GM23338 (cell line): ENCODE data around the gene KCTD7. TPM values are rescaled to one million over a fixed set of nuclear protein-coding genes. Genes with fewer than 3 reads are reported as not detected.

Experiments
- ATAC-seq: fragments of 200-7000 bp; cut with Tn5 transposase; 3 replicates; pipeline ENCODE4 v1.9.1; 2020
- DNase-seq: peaks from one replicate; pipeline ENCODE4 v3.0.0-alpha.2; 2015; ENCODE audit warnings: low spot score
- H2AFZ ChIP-seq: fragments of 200-600 bp; sonication (generic); 2 replicates; pipeline ENCODE4 v1.8.0; 2016; ENCODE audit warnings: antibody characterized with exemption, mild to moderate bottlenecking, moderate library complexity
- H3F3A ChIP-seq: fragments of 200-600 bp; sonication (generic); replicated peaks from 2 replicates; pipeline ENCODE4 v1.8.0; 2017; ENCODE audit warnings: antibody characterized with exemption, mixed run types, low read depth
- H3K27ac ChIP-seq: fragments of 200-600 bp; sonication (generic); 2 replicates; pipeline ENCODE4 v1.6.1; 2016; ENCODE audit warnings: low read depth
- H3K27me3 ChIP-seq: fragments of 200-600 bp; sonication (generic); 2 replicates; pipeline ENCODE4 v1.8.0; 2016; ENCODE audit warnings: mild to moderate bottlenecking, mixed run types, moderate library complexity; ENCODE audit not compliant: insufficient read depth
- H3K36me3 ChIP-seq: fragments of 200-600 bp; sonication (generic); 2 replicates; pipeline ENCODE4 v1.8.0; 2016; ENCODE audit warnings: mild to moderate bottlenecking; ENCODE audit not compliant: insufficient read depth
- H3K4me1 ChIP-seq: fragments of 200-600 bp; sonication (generic); 2 replicates; pipeline ENCODE4 v1.8.0; 2016; ENCODE audit warnings: mild to moderate bottlenecking, moderate library complexity; ENCODE audit not compliant: insufficient read depth
- H3K4me2 ChIP-seq: fragments of 200-600 bp; sonication (generic); 2 replicates; pipeline ENCODE4 v1.7.1; 2017; ENCODE audit warnings: mixed run types
- H3K4me3 ChIP-seq: fragments of 200-600 bp; sonication (generic); 2 replicates; pipeline ENCODE4 v1.6.1; 2016; ENCODE audit warnings: mixed run types
- H3K79me2 ChIP-seq: fragments of 200-600 bp; sonication (generic); replicated peaks from 2 replicates; pipeline ENCODE4 v1.8.0; 2017; ENCODE audit warnings: mild to moderate bottlenecking; ENCODE audit not compliant: insufficient read depth
- H3K9me2 ChIP-seq: fragments of 200-600 bp; sonication (generic); 2 replicates; pipeline ENCODE4 v1.8.0; 2017; ENCODE audit not compliant: insufficient read depth
- H4K20me1 ChIP-seq: fragments of 200-600 bp; sonication (generic); replicated peaks from 2 replicates; pipeline ENCODE4 v1.8.0; 2017; ENCODE audit warnings: mild to moderate bottlenecking; ENCODE audit not compliant: insufficient read depth
- H3K27ac Mint-ChIP-seq: 2 replicates; pipeline ENCODE4 v1.8.0; 2020; ENCODE audit warnings: inconsistent platforms, mild to moderate bottlenecking, moderate library complexity, mixed read lengths
- H3K27me3 Mint-ChIP-seq: 3 replicates; pipeline ENCODE4 v1.8.0; 2022; ENCODE audit warnings: low read depth, mild to moderate bottlenecking, moderate library complexity, mixed read lengths, inconsistent platforms; ENCODE audit not compliant: insufficient read depth, poor library complexity
- H3K36me3 Mint-ChIP-seq: 3 replicates; pipeline ENCODE4 v1.8.0; 2021; ENCODE audit warnings: low read depth, mild to moderate bottlenecking, inconsistent platforms, moderate library complexity, mixed read lengths
- H3K4me1 Mint-ChIP-seq: 3 replicates; pipeline ENCODE4 v1.8.0; 2020; ENCODE audit warnings: mild to moderate bottlenecking, inconsistent platforms, mixed read lengths
- H3K4me3 Mint-ChIP-seq: 3 replicates; pipeline ENCODE4 v1.8.0; 2021; ENCODE audit warnings: moderate library complexity, mild to moderate bottlenecking, inconsistent platforms, mixed read lengths
- H3K9me3 Mint-ChIP-seq: 3 replicates; pipeline ENCODE4 v1.8.0; 2020; ENCODE audit warnings: moderate library complexity, mild to moderate bottlenecking, inconsistent platforms, mixed read lengths
- CREB1 ChIP-seq: fragments of 250-450 bp; sonication (Bioruptor Pico); IDR thresholded peaks from 2 replicates; pipeline ENCODE4 v1.5.0; 2020; ENCODE audit warnings: low read depth, mild to moderate bottlenecking, moderate library complexity
- CTCF ChIP-seq, 2 experiments: fragments of 200-600 bp in 1 of 2; sonication (generic) in 1 of 2; conservative IDR thresholded peaks; 2 replicates each; pipeline versions ENCODE4 v1.5.1 to v1.6.1; 2016 to 2017; ENCODE audit warnings: antibody characterized with exemption in 2 of 2, low read depth in 2 of 2, mild to moderate bottlenecking in 2 of 2, moderate library complexity in 1 of 2
- EZH2 ChIP-seq: fragments of 200-600 bp; sonication (generic); IDR thresholded peaks from one replicate; pipeline ENCODE4 v1.8.0; 2017; ENCODE audit warnings: antibody characterized with exemption, mild to moderate bottlenecking, low read depth; ENCODE audit not compliant: unreplicated experiment
- EZH2phosphoT487 ChIP-seq: fragments of 200-600 bp; sonication (generic); IDR thresholded peaks from one replicate; pipeline ENCODE4 v1.8.1; 2018; ENCODE audit warnings: antibody characterized with exemption; ENCODE audit not compliant: unreplicated experiment
- JUNB ChIP-seq: IDR thresholded peaks from one replicate; pipeline ENCODE4 v1.6.1; 2016; ENCODE audit warnings: antibody characterized with exemption; ENCODE audit not compliant: unreplicated experiment
- NANOG ChIP-seq: IDR thresholded peaks from 2 replicates; pipeline ENCODE4 v1.6.1; 2016; ENCODE audit warnings: antibody characterized with exemption, borderline replicate concordance
- POLR2AphosphoS5 ChIP-seq: IDR thresholded peaks from 2 replicates; pipeline ENCODE4 v1.6.1; 2016; ENCODE audit warnings: antibody characterized with exemption, low read depth
- REST ChIP-seq: IDR thresholded peaks from one replicate; pipeline ENCODE4 v1.6.1; 2018; ENCODE audit warnings: antibody characterized with exemption; ENCODE audit not compliant: unreplicated experiment
- STAT1 ChIP-seq: IDR thresholded peaks from one replicate; pipeline ENCODE4 v1.6.1; 2016; ENCODE audit warnings: antibody characterized with exemption; ENCODE audit not compliant: unreplicated experiment
- polyA plus RNA-seq: library from polyadenylated mRNA; unstranded; fragments of >200 nt; fragmentation: Nextera tagmentation; extraction: Ambion mirVana; gene quantifications from 2 replicates; pipeline ENCODE4 v1.2.1, GENCODE V29; 2016
- total RNA-seq: library from RNA; depleted of rRNA; stranded (reverse); fragments of >200 nt; shearing (Covaris generic); gene quantifications from 2 replicates; pipeline ENCODE4 v1.2.3, GENCODE V29; 2014
- TF ChIP-seq, protein P1 (sequence below): fragments of 250-450 bp; sonication (Bioruptor Pico); IDR thresholded peaks from 2 replicates; pipeline ENCODE4 v1.5.0; 2020; ENCODE audit warnings: mild to moderate bottlenecking, moderate library complexity
- TF ChIP-seq, protein P2 (sequence below): IDR thresholded peaks from 2 replicates; pipeline ENCODE4 v1.6.1; 2016; ENCODE audit warnings: antibody characterized with exemption

Gene KCTD7
- total and polyA plus RNA-seq, 2 experiments from 2014 or later: 3.7 to 21.0 TPM

- TF ChIP-seq JUNB (no peak), CREB1 (CRISPR knock-in tag) (no peak), POLR2AphosphoS5 (no peak), EZH2phosphoT487 (no peak), NANOG (no peak), CTCF (conservative IDR thresholded peaks at IDR 0.05; ENCODE audit: low read depth in 2 of 2) (no peak), STAT1 (no peak), REST (no peak), EZH2 (no peak)
- TF ChIP-seq, protein P1, sequence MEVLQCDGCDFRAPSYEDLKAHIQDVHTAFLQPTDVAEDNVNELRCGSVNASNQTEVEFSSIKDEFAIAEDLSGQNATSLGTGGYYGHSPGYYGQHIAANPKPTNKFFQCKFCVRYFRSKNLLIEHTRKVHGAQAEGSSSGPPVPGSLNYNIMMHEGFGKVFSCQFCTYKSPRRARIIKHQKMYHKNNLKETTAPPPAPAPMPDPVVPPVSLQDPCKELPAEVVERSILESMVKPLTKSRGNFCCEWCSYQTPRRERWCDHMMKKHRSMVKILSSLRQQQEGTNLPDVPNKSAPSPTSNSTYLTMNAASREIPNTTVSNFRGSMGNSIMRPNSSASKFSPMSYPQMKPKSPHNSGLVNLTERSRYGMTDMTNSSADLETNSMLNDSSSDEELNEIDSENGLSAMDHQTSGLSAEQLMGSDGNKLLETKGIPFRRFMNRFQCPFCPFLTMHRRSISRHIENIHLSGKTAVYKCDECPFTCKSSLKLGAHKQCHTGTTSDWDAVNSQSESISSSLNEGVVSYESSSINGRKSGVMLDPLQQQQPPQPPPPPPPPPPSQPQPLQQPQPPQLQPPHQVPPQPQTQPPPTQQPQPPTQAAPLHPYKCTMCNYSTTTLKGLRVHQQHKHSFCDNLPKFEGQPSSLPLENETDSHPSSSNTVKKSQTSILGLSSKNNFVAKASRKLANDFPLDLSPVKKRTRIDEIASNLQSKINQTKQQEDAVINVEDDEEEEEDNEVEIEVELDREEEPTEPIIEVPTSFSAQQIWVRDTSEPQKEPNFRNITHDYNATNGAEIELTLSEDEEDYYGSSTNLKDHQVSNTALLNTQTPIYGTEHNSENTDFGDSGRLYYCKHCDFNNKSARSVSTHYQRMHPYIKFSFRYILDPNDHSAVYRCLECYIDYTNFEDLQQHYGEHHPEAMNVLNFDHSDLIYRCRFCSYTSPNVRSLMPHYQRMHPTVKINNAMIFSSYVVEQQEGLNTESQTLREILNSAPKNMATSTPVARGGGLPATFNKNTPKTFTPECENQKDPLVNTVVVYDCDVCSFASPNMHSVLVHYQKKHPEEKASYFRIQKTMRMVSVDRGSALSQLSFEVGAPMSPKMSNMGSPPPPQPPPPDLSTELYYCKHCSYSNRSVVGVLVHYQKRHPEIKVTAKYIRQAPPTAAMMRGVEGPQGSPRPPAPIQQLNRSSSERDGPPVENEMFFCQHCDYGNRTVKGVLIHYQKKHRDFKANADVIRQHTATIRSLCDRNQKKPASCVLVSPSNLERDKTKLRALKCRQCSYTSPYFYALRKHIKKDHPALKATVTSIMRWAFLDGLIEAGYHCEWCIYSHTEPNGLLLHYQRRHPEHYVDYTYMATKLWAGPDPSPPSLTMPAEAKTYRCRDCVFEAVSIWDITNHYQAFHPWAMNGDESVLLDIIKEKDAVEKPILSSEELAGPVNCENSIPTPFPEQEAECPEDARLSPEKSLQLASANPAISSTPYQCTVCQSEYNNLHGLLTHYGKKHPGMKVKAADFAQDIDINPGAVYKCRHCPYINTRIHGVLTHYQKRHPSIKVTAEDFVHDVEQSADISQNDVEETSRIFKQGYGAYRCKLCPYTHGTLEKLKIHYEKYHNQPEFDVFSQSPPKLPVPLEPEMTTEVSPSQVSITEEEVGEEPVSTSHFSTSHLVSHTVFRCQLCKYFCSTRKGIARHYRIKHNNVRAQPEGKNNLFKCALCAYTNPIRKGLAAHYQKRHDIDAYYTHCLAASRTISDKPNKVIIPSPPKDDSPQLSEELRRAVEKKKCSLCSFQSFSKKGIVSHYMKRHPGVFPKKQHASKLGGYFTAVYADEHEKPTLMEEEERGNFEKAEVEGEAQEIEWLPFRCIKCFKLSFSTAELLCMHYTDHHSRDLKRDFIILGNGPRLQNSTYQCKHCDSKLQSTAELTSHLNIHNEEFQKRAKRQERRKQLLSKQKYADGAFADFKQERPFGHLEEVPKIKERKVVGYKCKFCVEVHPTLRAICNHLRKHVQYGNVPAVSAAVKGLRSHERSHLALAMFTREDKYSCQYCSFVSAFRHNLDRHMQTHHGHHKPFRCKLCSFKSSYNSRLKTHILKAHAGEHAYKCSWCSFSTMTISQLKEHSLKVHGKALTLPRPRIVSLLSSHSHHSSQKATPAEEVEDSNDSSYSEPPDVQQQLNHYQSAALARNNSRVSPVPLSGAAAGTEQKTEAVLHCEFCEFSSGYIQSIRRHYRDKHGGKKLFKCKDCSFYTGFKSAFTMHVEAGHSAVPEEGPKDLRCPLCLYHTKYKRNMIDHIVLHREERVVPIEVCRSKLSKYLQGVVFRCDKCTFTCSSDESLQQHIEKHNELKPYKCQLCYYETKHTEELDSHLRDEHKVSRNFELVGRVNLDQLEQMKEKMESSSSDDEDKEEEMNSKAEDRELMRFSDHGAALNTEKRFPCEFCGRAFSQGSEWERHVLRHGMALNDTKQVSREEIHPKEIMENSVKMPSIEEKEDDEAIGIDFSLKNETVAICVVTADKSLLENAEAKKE (CRISPR knock-in tag): no peak
- TF ChIP-seq, protein P2, sequence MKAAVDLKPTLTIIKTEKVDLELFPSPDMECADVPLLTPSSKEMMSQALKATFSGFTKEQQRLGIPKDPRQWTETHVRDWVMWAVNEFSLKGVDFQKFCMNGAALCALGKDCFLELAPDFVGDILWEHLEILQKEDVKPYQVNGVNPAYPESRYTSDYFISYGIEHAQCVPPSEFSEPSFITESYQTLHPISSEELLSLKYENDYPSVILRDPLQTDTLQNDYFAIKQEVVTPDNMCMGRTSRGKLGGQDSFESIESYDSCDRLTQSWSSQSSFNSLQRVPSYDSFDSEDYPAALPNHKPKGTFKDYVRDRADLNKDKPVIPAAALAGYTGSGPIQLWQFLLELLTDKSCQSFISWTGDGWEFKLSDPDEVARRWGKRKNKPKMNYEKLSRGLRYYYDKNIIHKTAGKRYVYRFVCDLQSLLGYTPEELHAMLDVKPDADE: no peak
- Histone ChIP-seq H3K4me2 (peak overlapping the region; percentile 88), H3K36me3 (no peaks in the 10 kb centered on the region), H3K4me1 (peaks cover 11% of the 10 kb centered on the region), H3F3A (0 out of 2 replicates have a peak, but pooled peaks cover 11% of the 10 kb centered on the region), H3K27me3 (no peaks in the 10 kb centered on the region), H2AFZ (no peak overlapping the region), H3K27ac (peak overlapping the region; percentile 84; the same call in 1 of the 2 replicates), H4K20me1 (peaks cover 2% of the 10 kb centered on the region; the same call in 1 of the 2 replicates), H3K9me2 (no peaks in the 10 kb centered on the region), H3K4me3 (peak overlapping the region; percentile 80), H3K79me2 (peaks cover 26% of the 10 kb centered on the region)
- peak; percentile 60 for DNase-seq
- ATAC-seq: peak; percentile 28
- Mint-ChIP-seq H3K9me3 (no peaks in the 10 kb centered on the region; the same call in 2 of the 3 replicates), H3K4me3 (peak overlapping the region; percentile 89), H3K4me1 (peaks cover 8% of the 10 kb centered on the region), H3K36me3 (peaks cover 21% of the 10 kb centered on the region; the same call in 2 of the 3 replicates), H3K27me3 (peaks cover 11% of the 10 kb centered on the region), H3K27ac (no peak overlapping the region)
Measured at GRCh38 chr7:66629222-66630062, 761 bp downstream of the KCTD7 start.
